Neutrophil (primary cell): ENCODE measurements around the gene C4A.
"Not testable (repeated sequence)": the region's sequence is repeated elsewhere in the genome, so short reads cannot be mapped to it uniquely, and the experiment has no call there.

ENCODE experiments used
- H3K27ac ChIP-seq: fragments of 200-600 bp; sonication (generic); 2 replicates; pipeline ENCODE4 v1.5.1; 2016; ENCODE audit warnings: mild to moderate bottlenecking, moderate library complexity
- H3K27me3 ChIP-seq: fragments of 200-600 bp; sonication (generic); 2 replicates; pipeline ENCODE4 v1.6.0; 2016; ENCODE audit warnings: mild to moderate bottlenecking
- H3K36me3 ChIP-seq: fragments of 200-600 bp; sonication (generic); 2 replicates; pipeline ENCODE4 v1.5.1; 2017
- H3K4me1 ChIP-seq, 2 experiments: fragments of 200-600 bp in 1 of 2; sonication (generic) in 1 of 2; 1 replicate in 1 of 2; 2 replicates in 1 of 2; pipeline versions ENCODE4 v1.5.1 to v1.6.1; 2013 to 2016; ENCODE audit warnings: low read depth in 1 of 2, low read length in 1 of 2, mild to moderate bottlenecking in 1 of 2, moderate library complexity in 1 of 2; ENCODE audit not compliant: control insufficient read depth in 1 of 2, insufficient read depth in 1 of 2
- H3K4me3 ChIP-seq, 2 experiments: fragments of 200-600 bp in 1 of 2; sonication (generic) in 1 of 2; 1 replicate in 1 of 2; 2 replicates in 1 of 2; pipeline ENCODE4 v1.5.1; 2013 to 2016; ENCODE audit warnings: low read depth in 1 of 2, low read length in 1 of 2, mild to moderate bottlenecking in 1 of 2, moderate library complexity in 1 of 2
- H3K9me3 ChIP-seq: fragments of 200-600 bp; sonication (generic); 2 replicates; pipeline ENCODE4 v1.5.1; 2016
- CTCF ChIP-seq: fragments of 200-600 bp; sonication (generic); IDR thresholded peaks from 2 replicates; pipeline ENCODE4 v1.5.1; 2016; ENCODE audit warnings: antibody characterized with exemption

The C4A gene

DNA sequence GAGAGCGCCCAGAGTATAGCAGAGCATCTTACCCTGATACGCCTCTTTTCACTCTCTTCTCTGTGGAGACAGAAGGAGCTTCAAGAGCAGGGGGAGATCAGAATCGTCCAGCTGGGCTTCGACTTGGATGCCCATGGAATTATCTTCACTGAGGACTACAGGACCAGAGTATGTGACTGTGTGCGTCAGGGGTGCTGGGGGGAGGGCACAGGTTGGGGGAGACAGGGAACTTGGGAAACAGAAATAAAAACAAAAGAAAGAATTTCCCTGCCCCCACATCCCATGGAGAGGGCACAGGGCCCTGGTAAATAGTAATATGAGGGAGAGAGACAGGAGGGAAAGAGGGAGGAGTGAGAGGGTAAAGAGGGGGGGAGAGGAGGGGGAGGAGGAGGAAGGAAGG lies 3.0 kb upstream of the C4A start:
- no peaks in the 10 kb centered on the region for H3K9me3 ChIP-seq
- H3K36me3 ChIP-seq, result peaks cover 15% of the 10 kb centered on the region
- TF ChIP-seq CTCF, result no peak
- H3K27me3 ChIP-seq, result no peaks in the 10 kb centered on the region
- no peak overlapping the region for H3K27ac ChIP-seq
- no peak overlapping the region for H3K4me3 ChIP-seq
- no peaks in the 10 kb centered on the region for H3K4me1 ChIP-seq

- no peak overlapping the region for H3K27ac ChIP-seq
- H3K36me3 ChIP-seq, result peaks cover 15% of the 10 kb centered on the region
- no peaks in the 10 kb centered on the region for H3K9me3 ChIP-seq
- H3K4me1 ChIP-seq, result no peaks in the 10 kb centered on the region
- TF ChIP-seq CTCF, result no peak
- H3K27me3 ChIP-seq, result no peaks in the 10 kb centered on the region
- H3K4me3 ChIP-seq, result no peak overlapping the region
Measured at GRCh38 chr6:31979238-31979898, 2.5 kb upstream of the C4A start.

- not testable (repeated sequence) for H3K27me3 ChIP-seq, H3K4me3 ChIP-seq, H3K9me3 ChIP-seq, H3K4me1 ChIP-seq, H3K27ac ChIP-seq
- peaks cover 15% of the 10 kb centered on the region for H3K36me3 ChIP-seq
Measured at GRCh38 chr6:31980195-31980876, 1.5 kb upstream of the C4A start.

DNA sequence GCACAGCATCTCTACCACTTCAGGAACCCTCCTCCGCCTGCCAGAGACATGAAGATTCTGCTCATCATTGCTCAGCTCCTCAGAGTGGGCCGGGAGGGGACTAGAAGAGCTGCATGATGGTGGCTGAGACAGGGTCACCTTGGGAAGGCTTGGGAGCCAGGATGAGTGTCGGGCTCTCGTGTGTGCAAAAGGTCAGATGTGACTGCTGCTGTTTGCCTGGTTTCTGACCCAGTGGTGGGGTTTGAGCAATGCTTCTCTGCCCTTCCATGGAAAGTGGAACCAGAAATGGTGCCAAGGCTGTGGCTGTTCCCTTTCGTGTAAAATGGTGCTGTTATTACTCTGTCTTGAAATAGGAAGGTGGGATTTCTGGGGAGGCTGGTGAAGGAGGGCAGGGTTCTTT lies 859 bp upstream of the C4A start:
- H3K4me1 ChIP-seq, H3K27me3 ChIP-seq, H3K9me3 ChIP-seq, H3K27ac ChIP-seq, H3K4me3 ChIP-seq: not testable (repeated sequence)
- peaks cover 15% of the 10 kb centered on the region for H3K36me3 ChIP-seq

DNA sequence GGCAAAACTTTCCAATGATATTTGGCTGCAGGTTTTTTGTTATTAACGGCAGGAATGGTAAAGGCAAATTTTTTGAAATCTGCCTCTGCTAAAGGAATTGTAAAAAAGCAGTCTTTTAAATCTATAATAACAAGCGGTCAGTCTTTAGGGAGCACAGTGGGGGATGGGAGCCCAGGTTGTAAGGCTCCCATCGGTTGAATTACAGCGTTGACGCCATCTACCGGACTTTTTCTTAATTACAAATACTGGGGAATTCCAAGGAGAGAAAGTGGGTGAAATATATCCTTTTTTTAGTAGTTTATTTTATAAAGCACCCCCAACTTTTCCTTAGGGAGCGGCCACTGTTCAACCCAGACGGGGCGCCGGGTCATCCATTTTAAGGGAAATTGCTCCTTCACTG lies 7.5 kb downstream of the C4A start:
- not testable (repeated sequence) for H3K27ac ChIP-seq, H3K36me3 ChIP-seq, H3K4me1 ChIP-seq, H3K27me3 ChIP-seq, H3K9me3 ChIP-seq, H3K4me3 ChIP-seq

GRCh38 chr6:31994421-31994820 lies 12.6 kb downstream of the C4A start:
- H3K9me3 ChIP-seq, H3K4me1 ChIP-seq, H3K27ac ChIP-seq, H3K27me3 ChIP-seq, H3K4me3 ChIP-seq, H3K36me3 ChIP-seq: not testable (repeated sequence)

- not testable (repeated sequence) for H3K27ac ChIP-seq, H3K36me3 ChIP-seq, H3K4me3 ChIP-seq, H3K4me1 ChIP-seq, H3K9me3 ChIP-seq, H3K27me3 ChIP-seq
Measured at GRCh38 chr6:31996385-31996784, 14.5 kb downstream of the C4A start.

- H3K4me1 ChIP-seq, H3K27ac ChIP-seq, H3K4me3 ChIP-seq, H3K27me3 ChIP-seq, H3K9me3 ChIP-seq, H3K36me3 ChIP-seq: not testable (repeated sequence)
Measured at GRCh38 chr6:32002546-32003268, 20.9 kb downstream of the C4A start.

DNA sequence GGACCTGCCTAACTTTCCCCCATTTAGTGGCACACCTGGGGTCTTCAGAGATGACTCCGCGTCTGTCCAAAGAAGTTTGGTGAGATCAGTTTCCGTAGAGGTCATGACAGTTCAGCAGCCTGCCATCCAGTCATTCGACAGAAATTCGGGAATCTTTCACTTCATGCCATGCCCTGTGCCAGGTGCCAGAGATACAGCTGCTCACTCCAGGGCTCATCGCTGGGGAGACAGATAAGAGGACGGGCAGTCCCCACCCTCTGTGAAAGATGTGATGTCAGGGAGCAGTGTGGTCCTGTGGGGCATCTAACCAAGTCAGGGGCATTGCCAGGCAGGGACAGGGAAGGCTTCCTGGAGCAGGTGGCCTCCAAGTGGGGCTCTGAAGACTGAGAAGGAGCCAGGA lies 21.4 kb downstream of the C4A start:
- H3K4me3 ChIP-seq, H3K27me3 ChIP-seq, H3K9me3 ChIP-seq, H3K27ac ChIP-seq, H3K4me1 ChIP-seq, H3K36me3 ChIP-seq: not testable (repeated sequence)

GRCh38 chr6:32004393-32004792 lies 22.5 kb downstream of the C4A start:
- not testable (repeated sequence) for H3K4me1 ChIP-seq, H3K4me3 ChIP-seq, H3K27ac ChIP-seq, H3K36me3 ChIP-seq, H3K9me3 ChIP-seq, H3K27me3 ChIP-seq

DNA sequence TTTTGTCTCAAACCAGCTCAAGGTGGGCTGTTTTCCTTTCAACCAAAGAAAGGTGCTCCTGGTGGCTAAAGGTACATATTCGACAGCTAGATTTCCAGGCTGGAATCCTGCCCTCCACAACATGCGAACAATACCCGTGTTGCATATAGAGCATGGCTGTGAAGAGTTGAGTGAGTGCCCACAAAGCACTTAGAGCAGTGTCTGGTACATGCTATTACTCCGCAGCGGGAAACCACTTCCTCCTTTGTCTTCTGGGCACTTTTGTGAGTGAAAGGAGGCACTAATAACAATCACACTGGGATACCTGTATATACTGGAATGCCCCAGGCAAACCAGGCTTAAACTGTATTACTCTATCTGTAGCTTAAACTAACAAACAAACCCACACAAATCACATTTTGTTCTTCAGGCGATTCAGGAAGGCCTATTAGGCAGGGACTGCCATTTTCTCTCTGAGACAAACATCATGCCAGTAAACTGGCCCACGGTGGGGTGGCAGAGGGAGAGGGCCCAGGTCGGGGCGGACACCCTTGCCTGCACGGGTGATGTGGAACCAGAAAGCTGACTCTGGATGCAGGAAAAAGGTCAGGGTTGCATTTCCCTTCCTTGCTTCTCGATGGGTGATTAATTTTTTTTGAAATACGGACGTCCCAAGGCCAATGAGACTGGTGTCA lies 23.1 kb downstream of the C4A start:
- not testable (repeated sequence) for H3K9me3 ChIP-seq, H3K36me3 ChIP-seq, H3K27ac ChIP-seq, H3K27me3 ChIP-seq, H3K4me1 ChIP-seq, H3K4me3 ChIP-seq
